HG03025 (cell line): ENCODE results near the gene ZNF816.
"Not testable (repeated sequence)": the region's sequence is repeated elsewhere in the genome, so short reads cannot be mapped to it uniquely, and the experiment has no call there.

ENCODE experiments used
- ATAC-seq: cut with Tn5 transposase; IDR thresholded peaks from one replicate; pipeline ENCODE4 v1.9.1; 2021; ENCODE audit warnings: mild to moderate bottlenecking, moderate library complexity; ENCODE audit not compliant: unreplicated experiment, low FRiP score

Gene ZNF816

GRCh38 chr19:52962394-52963246, at the start of gene ZNF816:
Gene ZNF816, minus strand, starts transcription at chr19:52962881. Its CDS starts 6,792 bp downstream, at chr19:52956089.
- peak; percentile 96 for ATAC-seq

GRCh38 chr19:53012006-53012405, 49.3 kb upstream of the ZNF816 start:
- no peak for ATAC-seq

DNA sequence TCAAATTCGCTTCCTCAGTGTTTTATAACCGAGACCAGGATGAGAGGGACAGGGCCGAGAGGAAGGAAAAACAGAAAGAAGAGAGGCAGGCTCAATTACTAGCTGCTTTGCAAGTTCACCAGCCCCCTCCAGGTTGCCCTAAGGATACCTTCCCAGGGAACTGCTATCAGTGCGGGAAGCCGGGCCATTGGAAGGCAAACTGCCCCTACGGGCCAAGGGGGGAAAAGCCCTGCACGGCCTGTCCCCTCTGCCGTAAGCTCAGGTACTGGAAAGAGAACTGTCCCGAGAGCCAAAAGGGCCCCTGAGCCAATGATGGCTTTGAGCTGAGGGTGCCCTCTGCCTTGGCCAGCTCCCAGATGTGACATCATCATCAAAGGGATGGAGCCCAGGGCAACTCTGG, 47.8 kb upstream of the ZNF816 start:
- no peak for ATAC-seq

- ATAC-seq, result no peak
Measured at GRCh38 chr19:53008061-53008778, 45.5 kb upstream of the ZNF816 start.

- ATAC-seq, result no peak
Measured at GRCh38 chr19:53007606-53008005, 44.9 kb upstream of the ZNF816 start.

DNA sequence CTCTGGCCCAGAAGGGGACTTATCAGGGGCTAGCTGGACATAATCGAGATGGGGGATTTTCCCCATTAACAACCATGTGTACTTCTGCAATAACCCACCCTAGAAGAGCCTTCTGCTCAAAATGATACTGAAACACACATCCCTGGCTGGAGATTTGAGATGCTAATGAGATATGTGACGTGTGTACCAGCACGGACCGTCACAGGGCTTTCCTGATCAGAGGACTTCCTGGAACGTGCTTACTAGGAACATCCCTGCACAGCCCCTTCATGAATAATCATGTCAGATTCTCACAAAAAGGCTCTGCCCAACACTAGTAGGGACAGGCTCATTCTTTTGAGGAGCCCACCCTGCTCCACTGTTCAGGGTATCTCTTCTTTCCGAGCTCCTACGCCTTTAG, 44.5 kb upstream of the ZNF816 start:
- ATAC-seq, result no peak

- no peak for ATAC-seq
Measured at GRCh38 chr19:53004242-53004641, 41.6 kb upstream of the ZNF816 start.

- ATAC-seq, result no peak
Measured at GRCh38 chr19:53002479-53002878, 39.8 kb upstream of the ZNF816 start.

DNA sequence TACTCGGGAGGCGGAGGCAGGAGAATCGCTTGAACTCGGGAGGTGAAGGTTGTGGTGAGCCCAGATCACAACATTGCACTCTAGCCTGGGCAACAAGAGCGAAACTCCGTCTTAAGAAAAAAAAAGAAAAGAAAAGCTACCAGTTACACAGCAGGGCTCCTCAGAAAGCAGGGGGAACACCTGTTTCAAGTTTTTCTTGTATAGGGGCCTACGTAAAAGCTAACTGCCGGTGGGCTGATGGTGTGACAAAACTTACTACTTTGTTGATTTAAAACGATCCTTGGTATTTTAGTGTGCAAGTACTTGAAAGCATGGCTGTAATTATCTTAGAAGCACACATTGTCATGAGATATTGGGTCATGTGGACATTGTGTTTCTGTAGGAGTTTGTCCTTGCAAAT, 35.3 kb upstream of the ZNF816 start:
- ATAC-seq, result no peak

DNA sequence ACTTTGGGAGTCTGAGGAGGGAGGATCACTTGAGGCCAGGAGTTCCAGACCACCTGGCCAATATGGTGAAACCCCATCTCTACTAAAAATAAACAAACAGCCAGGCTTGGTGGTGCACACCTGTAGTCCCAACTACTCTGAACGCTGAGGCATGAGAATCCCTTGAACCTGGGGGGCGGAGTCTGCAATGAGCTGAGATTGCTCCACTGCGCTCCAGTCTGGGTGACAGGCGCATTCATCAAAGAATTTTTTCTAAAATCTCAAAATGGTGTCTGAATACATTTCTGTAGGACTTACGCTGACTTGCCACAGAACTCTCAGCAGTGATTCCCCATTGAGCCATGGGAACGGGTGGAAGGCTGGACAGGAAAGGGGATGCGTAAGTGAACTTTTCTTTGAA, 33.0 kb upstream of the ZNF816 start:
- ATAC-seq, result no peak

DNA sequence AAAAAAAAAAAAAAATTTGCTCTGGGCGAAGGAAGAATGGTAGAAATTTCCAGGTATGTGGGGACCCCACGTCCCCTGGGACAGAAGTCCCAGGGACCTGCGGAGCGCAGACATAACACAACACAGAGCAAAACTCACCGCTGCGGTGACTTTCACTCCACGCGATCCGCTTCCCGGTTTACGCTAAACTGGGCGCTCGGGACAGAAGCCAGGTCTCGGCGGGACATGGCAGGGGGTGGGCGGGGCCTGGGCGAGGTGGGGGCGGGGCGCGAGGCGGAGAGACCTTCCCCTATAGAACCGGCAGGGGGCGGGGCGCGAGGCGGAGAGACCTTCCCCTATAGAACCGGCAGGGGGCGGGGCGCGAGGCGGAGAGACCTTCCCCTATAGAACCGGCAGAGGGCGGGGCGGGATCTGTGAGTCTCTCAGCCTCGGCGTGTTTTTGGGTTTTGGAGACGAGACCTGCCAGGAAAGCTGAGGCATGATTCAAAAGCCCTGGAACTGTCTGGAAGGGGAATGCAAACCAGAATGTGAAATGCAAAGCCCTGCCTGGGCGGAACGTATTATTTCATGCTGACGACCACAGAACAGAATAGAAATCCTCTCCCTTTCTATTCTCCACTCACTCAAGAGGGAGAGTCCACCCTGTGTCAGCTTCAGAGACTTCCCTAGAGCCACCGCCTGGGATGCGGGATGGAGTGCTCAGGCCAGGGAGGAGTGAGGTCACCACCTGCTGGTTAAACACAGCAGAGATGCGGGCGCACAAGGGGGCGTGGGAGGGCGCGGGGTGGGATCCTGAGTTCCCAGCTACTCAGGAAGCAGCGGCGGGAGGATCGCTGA, 30.9 kb upstream of the ZNF816 start:
- ATAC-seq, result no peak

GRCh38 chr19:52992109-52993004, 29.7 kb upstream of the ZNF816 start:
- ATAC-seq, result no peak

DNA sequence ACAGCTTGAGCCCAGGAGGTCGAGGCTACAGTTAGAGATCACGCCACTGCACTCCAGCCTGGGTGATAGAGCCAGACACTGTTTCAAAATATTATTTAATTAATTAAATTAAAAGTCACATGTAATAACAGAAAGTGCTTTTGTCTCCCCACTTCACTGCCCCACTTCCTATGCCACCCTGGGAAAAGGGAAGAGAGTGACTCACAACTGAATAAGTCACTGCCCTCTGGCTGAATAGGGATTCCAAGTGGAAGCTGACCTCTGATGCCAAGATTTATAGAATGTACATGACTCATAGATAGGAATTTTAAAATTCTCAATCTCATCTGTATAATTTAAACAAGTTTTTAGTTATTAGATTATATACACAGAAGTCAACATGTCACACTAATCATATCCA, 28.8 kb upstream of the ZNF816 start:
- no peak for ATAC-seq

DNA sequence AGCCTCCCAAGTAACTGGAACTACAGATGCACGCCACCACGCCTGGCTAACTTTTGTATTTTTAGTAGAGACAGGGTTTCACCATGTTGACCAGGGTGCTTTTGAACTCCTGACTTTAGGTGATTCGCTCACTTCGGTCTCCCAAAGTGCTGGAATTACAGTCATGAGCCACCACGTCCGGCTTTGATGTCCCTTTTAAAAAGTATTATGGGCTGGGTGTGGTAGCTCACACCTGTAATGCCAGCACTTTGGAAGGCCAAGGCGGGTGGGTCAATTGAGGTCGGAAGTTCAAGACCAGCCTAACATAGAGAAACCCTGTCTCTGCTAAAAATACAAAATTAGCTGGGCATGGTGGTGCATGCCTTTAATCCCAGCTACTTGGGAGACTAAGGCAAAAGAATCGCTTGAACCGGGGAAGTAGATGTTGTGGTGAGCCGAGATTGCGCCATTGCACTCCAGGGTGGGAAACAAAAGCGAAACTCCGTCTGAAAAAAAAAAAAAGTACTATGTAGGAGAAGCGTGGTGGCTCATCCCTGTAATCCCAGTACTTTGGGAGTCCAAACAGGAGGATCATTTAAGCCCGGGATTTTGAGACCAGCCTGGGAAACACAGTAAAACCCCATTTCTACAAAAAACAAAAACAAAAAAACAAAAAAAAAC, 28.2 kb upstream of the ZNF816 start:
- ATAC-seq, result no peak

- ATAC-seq, result no peak
Measured at GRCh38 chr19:52988506-52988905, 25.8 kb upstream of the ZNF816 start.

GRCh38 chr19:52987221-52987620, 24.5 kb upstream of the ZNF816 start:
- no peak for ATAC-seq

DNA sequence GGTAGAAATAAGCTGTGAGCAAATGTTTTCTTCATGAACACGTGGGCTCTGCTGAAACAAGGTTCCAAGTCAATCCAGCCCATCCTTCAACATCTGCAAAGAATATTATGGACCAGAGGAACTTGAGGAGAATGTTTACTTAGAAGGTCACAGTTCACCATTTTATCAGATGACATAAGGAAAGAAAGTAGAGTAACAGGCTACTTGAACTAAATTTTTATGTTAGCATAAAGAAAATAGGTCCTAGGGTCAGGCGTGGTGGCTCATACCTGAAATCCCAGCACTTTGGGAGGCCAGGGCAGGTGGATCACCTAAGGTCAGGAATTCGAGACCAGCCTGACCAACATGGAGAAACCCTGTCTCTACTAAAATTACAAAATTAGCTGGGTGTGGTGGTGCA, 20.5 kb upstream of the ZNF816 start:
- not testable (repeated sequence) for ATAC-seq

- no peak for ATAC-seq
Measured at GRCh38 chr19:52981329-52981728, 18.6 kb upstream of the ZNF816 start.

DNA sequence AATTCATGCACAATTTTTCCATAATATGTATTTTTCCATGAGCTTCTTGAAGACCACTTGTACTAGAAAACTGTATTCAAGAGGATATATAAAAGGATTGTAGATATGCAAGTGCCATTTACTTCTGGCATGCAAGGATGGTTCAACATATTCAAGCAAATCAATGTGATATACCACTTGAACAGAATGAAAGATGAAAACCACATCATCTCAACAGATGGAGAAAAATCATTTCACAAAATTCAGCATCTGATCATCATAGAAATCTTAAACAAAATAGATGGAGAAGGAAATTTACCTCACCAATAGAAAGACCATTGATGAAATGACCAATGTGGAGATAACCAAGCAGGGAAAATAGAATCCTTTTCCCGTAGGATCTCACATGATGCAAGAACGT, 5.1 kb upstream of the ZNF816 start:
- no peak for ATAC-seq

- ATAC-seq, result peak; percentile 13
Measured at GRCh38 chr19:52963247-52963618, 552 bp upstream of the ZNF816 start.
